Astrocyte (in vitro differentiated cells and primary cell): ENCODE data around the gene PKP4.

ENCODE experiments used
- EZH2 ChIP-seq: IDR thresholded peaks from 2 replicates; pipeline ENCODE4 v1.6.1; 2012; ENCODE audit warnings: mild to moderate bottlenecking, low read length, inconsistent platforms; ENCODE audit not compliant: insufficient read depth
- TF ChIP-seq, protein P1 (sequence below): IDR thresholded peaks from 2 replicates; pipeline ENCODE4 v1.5.1; 2011; ENCODE audit warnings: low read depth, mild to moderate bottlenecking, inconsistent platforms, low read length, moderate library complexity; ENCODE audit not compliant: insufficient read depth

DNA sequence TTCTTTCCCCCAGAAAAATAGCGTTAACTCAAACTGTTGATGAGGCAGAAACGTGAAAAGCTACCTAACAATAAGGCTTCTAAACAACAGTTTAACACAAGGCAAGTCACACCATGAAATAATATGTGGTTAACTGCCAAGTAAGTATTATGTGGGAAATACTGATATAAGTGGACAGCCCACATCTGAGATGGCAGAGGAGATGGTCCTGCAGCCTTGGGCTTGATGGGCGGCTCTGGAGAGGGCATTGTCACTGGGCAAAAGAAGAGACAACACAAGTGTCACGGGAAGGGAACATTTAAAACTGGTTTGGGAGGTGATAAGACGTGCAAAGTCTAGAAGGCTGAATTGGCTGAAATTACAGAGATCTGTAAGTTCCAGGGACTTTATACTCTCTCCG, 147.2 kb downstream of the PKP4 start:
- TF ChIP-seq, protein P1, sequence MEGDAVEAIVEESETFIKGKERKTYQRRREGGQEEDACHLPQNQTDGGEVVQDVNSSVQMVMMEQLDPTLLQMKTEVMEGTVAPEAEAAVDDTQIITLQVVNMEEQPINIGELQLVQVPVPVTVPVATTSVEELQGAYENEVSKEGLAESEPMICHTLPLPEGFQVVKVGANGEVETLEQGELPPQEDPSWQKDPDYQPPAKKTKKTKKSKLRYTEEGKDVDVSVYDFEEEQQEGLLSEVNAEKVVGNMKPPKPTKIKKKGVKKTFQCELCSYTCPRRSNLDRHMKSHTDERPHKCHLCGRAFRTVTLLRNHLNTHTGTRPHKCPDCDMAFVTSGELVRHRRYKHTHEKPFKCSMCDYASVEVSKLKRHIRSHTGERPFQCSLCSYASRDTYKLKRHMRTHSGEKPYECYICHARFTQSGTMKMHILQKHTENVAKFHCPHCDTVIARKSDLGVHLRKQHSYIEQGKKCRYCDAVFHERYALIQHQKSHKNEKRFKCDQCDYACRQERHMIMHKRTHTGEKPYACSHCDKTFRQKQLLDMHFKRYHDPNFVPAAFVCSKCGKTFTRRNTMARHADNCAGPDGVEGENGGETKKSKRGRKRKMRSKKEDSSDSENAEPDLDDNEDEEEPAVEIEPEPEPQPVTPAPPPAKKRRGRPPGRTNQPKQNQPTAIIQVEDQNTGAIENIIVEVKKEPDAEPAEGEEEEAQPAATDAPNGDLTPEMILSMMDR, result no peak
- no peak for TF ChIP-seq EZH2
